NCI-H2107 (cell line): ENCODE results near the gene COL4A2.

Source experiments
- DNase-seq: peaks from one replicate; lab custom pipeline; 2025; lab: John Stamatoyannopoulos, UW

Gene COL4A2

GRCh38 chr13:110533771-110534670 lies 226.9 kb downstream of the COL4A2 start:
- no peak for DNase-seq

- no peak for DNase-seq
These were observed 228.4 kb downstream of the COL4A2 start for GRCh38 chr13:110535526-110535925.

GRCh38 chr13:110536006-110536693 lies 229.1 kb downstream of the COL4A2 start:
- no peak for DNase-seq

- DNase-seq, result no peak
These were observed 231.5 kb downstream of the COL4A2 start for GRCh38 chr13:110538632-110539031.

- no peak for DNase-seq
These were observed 232.8 kb downstream of the COL4A2 start for GRCh38 chr13:110539894-110540293.

- no peak for DNase-seq
These were observed 233.9 kb downstream of the COL4A2 start for GRCh38 chr13:110540871-110541525.

GRCh38 chr13:110541526-110541920 lies 234.4 kb downstream of the COL4A2 start:
- no peak for DNase-seq

GRCh38 chr13:110542169-110542796 lies 235.2 kb downstream of the COL4A2 start:
- no peak for DNase-seq

GRCh38 chr13:110546378-110546777 lies 239.3 kb downstream of the COL4A2 start:
- no peak for DNase-seq

GRCh38 chr13:110546926-110547325 lies 239.8 kb downstream of the COL4A2 start:
- no peak for DNase-seq

GRCh38 chr13:110548891-110549794 lies 242.1 kb downstream of the COL4A2 start:
- DNase-seq, result no peak

GRCh38 chr13:110549795-110550160 lies 242.7 kb downstream of the COL4A2 start:
- no peak for DNase-seq

GRCh38 chr13:110551284-110551683 lies 244.2 kb downstream of the COL4A2 start:
- no peak for DNase-seq

GRCh38 chr13:110552767-110553166 lies 245.7 kb downstream of the COL4A2 start:
- DNase-seq, result no peak

GRCh38 chr13:110553417-110553816 lies 246.3 kb downstream of the COL4A2 start:
- DNase-seq, result no peak

GRCh38 chr13:110554227-110554836 lies 247.2 kb downstream of the COL4A2 start:
- no peak for DNase-seq

- DNase-seq, result no peak
These were observed 247.9 kb downstream of the COL4A2 start for GRCh38 chr13:110554946-110555345.

GRCh38 chr13:110555601-110556223 lies 248.6 kb downstream of the COL4A2 start:
- no peak for DNase-seq

- no peak for DNase-seq
These were observed 249.1 kb downstream of the COL4A2 start for GRCh38 chr13:110556224-110556606.

- no peak for DNase-seq
These were observed 250.0 kb downstream of the COL4A2 start for GRCh38 chr13:110557082-110557481.
